HEK293 (cell line): ENCODE data around the gene INPP1.
A peak's percentile ranks its signal among the peaks of the same experiment; 100 is the strongest.

Experiments used
- GFI1B ChIP-seq: fragments of 450-650 bp; formaldehyde crosslinking; IDR thresholded peaks from 2 replicates; pipeline ENCODE4 v1.5.1; 2016; ENCODE audit warnings: missing biosample characterization, missing genetic modification characterization
- GLIS2 ChIP-seq: fragments of 450-650 bp; formaldehyde crosslinking; IDR thresholded peaks from 2 replicates; pipeline ENCODE4 v1.5.1; 2016; ENCODE audit warnings: missing biosample characterization, missing genetic modification characterization
- OSR2 ChIP-seq: fragments of 450-650 bp; formaldehyde crosslinking; IDR thresholded peaks from 2 replicates; pipeline ENCODE4 v1.5.1; 2016; ENCODE audit warnings: missing biosample characterization, missing genetic modification characterization
- PRDM10 ChIP-seq: fragments of 450-650 bp; formaldehyde crosslinking; IDR thresholded peaks from 2 replicates; pipeline ENCODE4 v1.5.1; 2016; ENCODE audit warnings: missing biosample characterization, missing genetic modification characterization
- SCRT1 ChIP-seq: fragments of 450-650 bp; formaldehyde crosslinking; IDR thresholded peaks from 2 replicates; pipeline ENCODE4 v1.5.1; 2016; ENCODE audit warnings: missing biosample characterization, missing genetic modification characterization, borderline replicate concordance
- SP2 ChIP-seq: fragments of 450-650 bp; formaldehyde crosslinking; IDR thresholded peaks from 2 replicates; pipeline ENCODE4 v1.5.1; 2016; ENCODE audit warnings: missing biosample characterization, missing genetic modification characterization
- SP7 ChIP-seq: fragments of 450-650 bp; formaldehyde crosslinking; IDR thresholded peaks from 2 replicates; pipeline ENCODE4 v1.5.1; 2016; ENCODE audit warnings: missing biosample characterization, missing genetic modification characterization
- ZBTB20 ChIP-seq: fragments of 450-650 bp; formaldehyde crosslinking; IDR thresholded peaks from 2 replicates; pipeline ENCODE4 v1.5.1; 2016; ENCODE audit warnings: missing biosample characterization, missing genetic modification characterization
- ZBTB21 ChIP-seq: fragments of 450-650 bp; formaldehyde crosslinking; IDR thresholded peaks from 2 replicates; pipeline ENCODE4 v1.5.1; 2017; ENCODE audit warnings: missing biosample characterization, missing genetic modification characterization
- ZNF114 ChIP-seq: fragments of 450-650 bp; formaldehyde crosslinking; IDR thresholded peaks from 2 replicates; pipeline ENCODE4 v1.5.0; 2017; ENCODE audit warnings: missing biosample characterization, missing genetic modification characterization
- ZNF214 ChIP-seq: fragments of 450-650 bp; formaldehyde crosslinking; IDR thresholded peaks from 2 replicates; pipeline ENCODE4 v1.5.1; 2017; ENCODE audit warnings: missing biosample characterization, mild to moderate bottlenecking, missing genetic modification characterization, borderline replicate concordance
- ZNF223 ChIP-seq: fragments of 450-650 bp; formaldehyde crosslinking; IDR thresholded peaks from 2 replicates; pipeline ENCODE4 v1.5.1; 2016; ENCODE audit warnings: missing biosample characterization, missing genetic modification characterization
- ZNF311 ChIP-seq: fragments of 450-650 bp; formaldehyde crosslinking; IDR thresholded peaks from 2 replicates; pipeline ENCODE4 v1.5.1; 2017; ENCODE audit warnings: missing biosample characterization, missing genetic modification characterization, borderline replicate concordance
- ZNF350 ChIP-seq: fragments of 450-650 bp; formaldehyde crosslinking; IDR thresholded peaks from 2 replicates; pipeline ENCODE4 v1.5.0; 2017; ENCODE audit warnings: missing biosample characterization, mild to moderate bottlenecking, missing genetic modification characterization
- ZNF501 ChIP-seq: fragments of 450-650 bp; formaldehyde crosslinking; IDR thresholded peaks from 2 replicates; pipeline ENCODE4 v1.5.1; 2016; ENCODE audit warnings: missing biosample characterization, missing genetic modification characterization
- ZNF510 ChIP-seq: fragments of 450-650 bp; formaldehyde crosslinking; IDR thresholded peaks from 2 replicates; pipeline ENCODE4 v1.5.1; 2018; ENCODE audit warnings: mild to moderate bottlenecking, missing genetic modification characterization, missing biosample characterization; ENCODE audit not compliant: insufficient replicate concordance
- ZNF610 ChIP-seq: fragments of 450-650 bp; formaldehyde crosslinking; IDR thresholded peaks from 2 replicates; pipeline ENCODE4 v1.5.1; 2016; ENCODE audit warnings: missing biosample characterization, missing genetic modification characterization, borderline replicate concordance
- TF ChIP-seq, protein P1 (sequence below): fragments of 450-650 bp; formaldehyde crosslinking; IDR thresholded peaks from 2 replicates; pipeline ENCODE4 v1.5.1; 2016; ENCODE audit warnings: missing biosample characterization, missing genetic modification characterization, borderline replicate concordance

INPP1 gene

GRCh38 chr2:190408538-190409271 is 65.3 kb downstream of the INPP1 start (continued):
- TF ChIP-seq, protein P1, sequence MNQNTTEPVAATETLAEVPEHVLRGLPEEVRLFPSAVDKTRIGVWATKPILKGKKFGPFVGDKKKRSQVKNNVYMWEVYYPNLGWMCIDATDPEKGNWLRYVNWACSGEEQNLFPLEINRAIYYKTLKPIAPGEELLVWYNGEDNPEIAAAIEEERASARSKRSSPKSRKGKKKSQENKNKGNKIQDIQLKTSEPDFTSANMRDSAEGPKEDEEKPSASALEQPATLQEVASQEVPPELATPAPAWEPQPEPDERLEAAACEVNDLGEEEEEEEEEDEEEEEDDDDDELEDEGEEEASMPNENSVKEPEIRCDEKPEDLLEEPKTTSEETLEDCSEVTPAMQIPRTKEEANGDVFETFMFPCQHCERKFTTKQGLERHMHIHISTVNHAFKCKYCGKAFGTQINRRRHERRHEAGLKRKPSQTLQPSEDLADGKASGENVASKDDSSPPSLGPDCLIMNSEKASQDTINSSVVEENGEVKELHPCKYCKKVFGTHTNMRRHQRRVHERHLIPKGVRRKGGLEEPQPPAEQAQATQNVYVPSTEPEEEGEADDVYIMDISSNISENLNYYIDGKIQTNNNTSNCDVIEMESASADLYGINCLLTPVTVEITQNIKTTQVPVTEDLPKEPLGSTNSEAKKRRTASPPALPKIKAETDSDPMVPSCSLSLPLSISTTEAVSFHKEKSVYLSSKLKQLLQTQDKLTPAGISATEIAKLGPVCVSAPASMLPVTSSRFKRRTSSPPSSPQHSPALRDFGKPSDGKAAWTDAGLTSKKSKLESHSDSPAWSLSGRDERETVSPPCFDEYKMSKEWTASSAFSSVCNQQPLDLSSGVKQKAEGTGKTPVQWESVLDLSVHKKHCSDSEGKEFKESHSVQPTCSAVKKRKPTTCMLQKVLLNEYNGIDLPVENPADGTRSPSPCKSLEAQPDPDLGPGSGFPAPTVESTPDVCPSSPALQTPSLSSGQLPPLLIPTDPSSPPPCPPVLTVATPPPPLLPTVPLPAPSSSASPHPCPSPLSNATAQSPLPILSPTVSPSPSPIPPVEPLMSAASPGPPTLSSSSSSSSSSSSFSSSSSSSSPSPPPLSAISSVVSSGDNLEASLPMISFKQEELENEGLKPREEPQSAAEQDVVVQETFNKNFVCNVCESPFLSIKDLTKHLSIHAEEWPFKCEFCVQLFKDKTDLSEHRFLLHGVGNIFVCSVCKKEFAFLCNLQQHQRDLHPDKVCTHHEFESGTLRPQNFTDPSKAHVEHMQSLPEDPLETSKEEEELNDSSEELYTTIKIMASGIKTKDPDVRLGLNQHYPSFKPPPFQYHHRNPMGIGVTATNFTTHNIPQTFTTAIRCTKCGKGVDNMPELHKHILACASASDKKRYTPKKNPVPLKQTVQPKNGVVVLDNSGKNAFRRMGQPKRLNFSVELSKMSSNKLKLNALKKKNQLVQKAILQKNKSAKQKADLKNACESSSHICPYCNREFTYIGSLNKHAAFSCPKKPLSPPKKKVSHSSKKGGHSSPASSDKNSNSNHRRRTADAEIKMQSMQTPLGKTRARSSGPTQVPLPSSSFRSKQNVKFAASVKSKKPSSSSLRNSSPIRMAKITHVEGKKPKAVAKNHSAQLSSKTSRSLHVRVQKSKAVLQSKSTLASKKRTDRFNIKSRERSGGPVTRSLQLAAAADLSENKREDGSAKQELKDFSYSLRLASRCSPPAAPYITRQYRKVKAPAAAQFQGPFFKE (tag by site-specific recombination), result no peak
- no peak for TF ChIP-seq ZNF510 (tag by site-specific recombination)
- TF ChIP-seq GLIS2 (tag by site-specific recombination), result peak; percentile 80
- TF ChIP-seq ZNF610, result no peak
- no peak for TF ChIP-seq ZNF501 (tag by site-specific recombination)
- no peak for TF ChIP-seq SP7 (tag by site-specific recombination)
- no peak for TF ChIP-seq ZNF311 (tag by site-specific recombination)
- TF ChIP-seq ZBTB20 (tag by site-specific recombination), result peak; percentile 97
- TF ChIP-seq SP2 (tag by site-specific recombination), result peak; percentile 30
- TF ChIP-seq PRDM10 (tag by site-specific recombination), result peak; percentile 92
- TF ChIP-seq ZNF223 (tag by site-specific recombination), result no peak
- no peak for TF ChIP-seq ZNF214 (tag by site-specific recombination)
- no peak for TF ChIP-seq GFI1B (tag by site-specific recombination)
- TF ChIP-seq ZBTB21 (tag by site-specific recombination), result no peak
- TF ChIP-seq ZNF350 (tag by site-specific recombination), result no peak
- no peak for TF ChIP-seq ZNF114 (tag by site-specific recombination)
- TF ChIP-seq OSR2 (tag by site-specific recombination), result no peak
- no peak for TF ChIP-seq SCRT1 (tag by site-specific recombination)
- TF ChIP-seq, all 188 proteins: peak for 23
